ENCODE measurements around the gene IFI44L. TPM values are rescaled to one million over a fixed set of nuclear protein-coding genes. Genes with fewer than 3 reads are reported as not detected.

IFI44L gene
- polyA plus RNA-seq, 1 donor (not counting 4 experiments of a cell fraction or from before 2014, with no cell fraction given) = 34.8 TPM

DNA sequence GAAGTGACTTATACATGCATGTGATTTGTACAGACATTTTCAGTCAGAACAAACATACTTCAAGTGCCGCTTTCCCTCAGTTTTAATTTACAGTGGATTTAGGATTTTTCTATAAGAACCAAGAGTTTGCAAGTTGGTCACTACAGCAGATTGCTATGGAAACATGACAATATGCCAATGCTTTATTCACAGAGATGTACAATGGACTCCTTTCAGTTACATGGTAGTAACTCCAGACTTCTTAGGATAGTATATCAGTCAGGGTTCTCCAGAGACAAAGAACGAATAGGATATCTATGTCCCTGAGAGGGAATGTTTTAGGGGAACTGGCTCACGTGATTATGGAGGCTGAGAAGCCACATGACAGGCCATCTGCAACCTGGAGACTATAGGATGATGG lies 56.7 kb downstream of the IFI44L start:
- TF ChIP-seq EZH2 (IDR thresholded peaks at IDR 0.05; ENCODE audit: low read length) = no peak
- TF ChIP-seq, protein P1, sequence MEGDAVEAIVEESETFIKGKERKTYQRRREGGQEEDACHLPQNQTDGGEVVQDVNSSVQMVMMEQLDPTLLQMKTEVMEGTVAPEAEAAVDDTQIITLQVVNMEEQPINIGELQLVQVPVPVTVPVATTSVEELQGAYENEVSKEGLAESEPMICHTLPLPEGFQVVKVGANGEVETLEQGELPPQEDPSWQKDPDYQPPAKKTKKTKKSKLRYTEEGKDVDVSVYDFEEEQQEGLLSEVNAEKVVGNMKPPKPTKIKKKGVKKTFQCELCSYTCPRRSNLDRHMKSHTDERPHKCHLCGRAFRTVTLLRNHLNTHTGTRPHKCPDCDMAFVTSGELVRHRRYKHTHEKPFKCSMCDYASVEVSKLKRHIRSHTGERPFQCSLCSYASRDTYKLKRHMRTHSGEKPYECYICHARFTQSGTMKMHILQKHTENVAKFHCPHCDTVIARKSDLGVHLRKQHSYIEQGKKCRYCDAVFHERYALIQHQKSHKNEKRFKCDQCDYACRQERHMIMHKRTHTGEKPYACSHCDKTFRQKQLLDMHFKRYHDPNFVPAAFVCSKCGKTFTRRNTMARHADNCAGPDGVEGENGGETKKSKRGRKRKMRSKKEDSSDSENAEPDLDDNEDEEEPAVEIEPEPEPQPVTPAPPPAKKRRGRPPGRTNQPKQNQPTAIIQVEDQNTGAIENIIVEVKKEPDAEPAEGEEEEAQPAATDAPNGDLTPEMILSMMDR (optimal IDR thresholded peaks at IDR 0.05 in 1 of 3, IDR thresholded peaks at IDR 0.05 in 1 of 3, conservative IDR thresholded peaks at IDR 0.05 in 1 of 3; ENCODE audit: extremely low read depth in 1 of 3, insufficient read depth in 2 of 3, low read length in 3 of 3) = no peak

DNA sequence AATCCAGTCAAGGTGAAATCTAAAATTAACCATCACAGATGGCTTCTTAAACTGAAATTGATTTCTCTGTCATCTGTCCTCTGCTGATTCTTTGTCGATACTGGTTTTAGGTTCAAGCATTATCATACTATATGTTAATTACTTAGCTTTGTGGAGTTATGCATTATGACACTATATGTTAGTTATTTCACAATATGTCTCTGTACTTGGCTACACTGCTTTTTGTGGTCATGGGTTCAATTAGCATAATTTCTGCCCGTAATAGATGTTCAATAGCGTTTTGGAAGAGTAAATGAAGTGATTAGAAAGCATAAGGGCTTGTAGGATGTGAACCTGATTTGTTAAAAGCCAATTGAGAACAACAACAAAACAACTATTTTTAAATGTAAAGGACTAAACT lies 57.5 kb downstream of the IFI44L start:
- Histone ChIP-seq H3K27ac (ENCODE audit: control insufficient read depth, insufficient read depth, low read length) (no peak overlapping the region), H2AFZ (ENCODE audit: control insufficient read depth, low read length) (no peak overlapping the region), H3K79me2 (ENCODE audit: control insufficient read depth, insufficient read depth, low read length) (no peaks in the 10 kb centered on the region), H3K4me2 (ENCODE audit: control insufficient read depth, extremely low read depth, insufficient read depth, low read depth, low read length) (no peak overlapping the region), H3K9ac (ENCODE audit: control insufficient read depth, extremely low read depth, insufficient read depth, low read length) (no peak overlapping the region), H3K4me3 (ENCODE audit: control insufficient read depth in 2 of 3, extremely low read depth in 1 of 3, insufficient read depth in 2 of 3, low read depth in 1 of 3, low read length in 3 of 3) (no peak overlapping the region), H3K36me3 (ENCODE audit: control insufficient read depth in 2 of 2, extremely low read depth in 1 of 2, insufficient read depth in 2 of 2, low read length in 2 of 2) (no peaks in the 10 kb centered on the region), H3K9me3 (ENCODE audit: control insufficient read depth, low read depth, low read length) (no peaks in the 10 kb centered on the region), H4K20me1 (ENCODE audit: control insufficient read depth, extremely low read depth, insufficient read depth, low read length) (no peaks in the 10 kb centered on the region), H3K27me3 (ENCODE audit: control insufficient read depth, extremely low read depth, insufficient read depth, low read length) (no peaks in the 10 kb centered on the region), H3K4me1 (ENCODE audit: control insufficient read depth, extremely low read depth, insufficient read depth, low read length) (no peaks in the 10 kb centered on the region), H3K9me1 (ENCODE audit: control insufficient read depth, extremely low read depth, insufficient read depth, low read length) (no peaks in the 10 kb centered on the region)
- FAIRE-seq (no peak), DNase-seq (ENCODE audit: low read depth, low spot score) (no peak)
- dilution Hi-C loops (cut with MboI; ENCODE audit: extremely low pct_ligation_motif_present, low sequenced_read_pairs) = no loop called here
- TF ChIP-seq, protein P1 (optimal IDR thresholded peaks at IDR 0.05 in 1 of 3, IDR thresholded peaks at IDR 0.05 in 1 of 3, conservative IDR thresholded peaks at IDR 0.05 in 1 of 3; ENCODE audit: extremely low read depth in 1 of 3, insufficient read depth in 2 of 3, low read length in 3 of 3) = no peak
- TF ChIP-seq EZH2 (IDR thresholded peaks at IDR 0.05; ENCODE audit: low read length) = no peak

More for the DNA sequence above, 56.7 kb downstream of the IFI44L start:
- no peaks in the 10 kb centered on the region for H3K79me2 ChIP-seq (ENCODE audit: control insufficient read depth, insufficient read depth, low read length)
- no peak overlapping the region for H3K4me2 ChIP-seq (ENCODE audit: control insufficient read depth, extremely low read depth, insufficient read depth, low read depth, low read length)
- H3K9me1 ChIP-seq (ENCODE audit: control insufficient read depth, extremely low read depth, insufficient read depth, low read length) = no peaks in the 10 kb centered on the region
- no peaks in the 10 kb centered on the region for H3K36me3 ChIP-seq (ENCODE audit: control insufficient read depth in 2 of 2, extremely low read depth in 1 of 2, insufficient read depth in 2 of 2, low read length in 2 of 2)
- no peaks in the 10 kb centered on the region for H3K4me1 ChIP-seq (ENCODE audit: control insufficient read depth, extremely low read depth, insufficient read depth, low read length)
- no peak overlapping the region for H2AFZ ChIP-seq (ENCODE audit: control insufficient read depth, low read length)
- H4K20me1 ChIP-seq (ENCODE audit: control insufficient read depth, extremely low read depth, insufficient read depth, low read length) = no peaks in the 10 kb centered on the region
- H3K27me3 ChIP-seq (ENCODE audit: control insufficient read depth, extremely low read depth, insufficient read depth, low read length) = no peaks in the 10 kb centered on the region
- H3K27ac ChIP-seq (ENCODE audit: control insufficient read depth, insufficient read depth, low read length) = no peak overlapping the region
- dilution Hi-C loops (cut with MboI; ENCODE audit: extremely low pct_ligation_motif_present, low sequenced_read_pairs) = no loop called here
- DNase-seq (ENCODE audit: low read depth, low spot score) = no peak
- H3K4me3 ChIP-seq (ENCODE audit: control insufficient read depth in 2 of 3, extremely low read depth in 1 of 3, insufficient read depth in 2 of 3, low read depth in 1 of 3, low read length in 3 of 3) = no peak overlapping the region
- no peaks in the 10 kb centered on the region for H3K9me3 ChIP-seq (ENCODE audit: control insufficient read depth, low read depth, low read length)
- no peak for FAIRE-seq
- no peak overlapping the region for H3K9ac ChIP-seq (ENCODE audit: control insufficient read depth, extremely low read depth, insufficient read depth, low read length)
